Retinal pigment epithelial cell (primary cell): Measurements from ENCODE around the gene ARSK.
"Not testable (repeated sequence)": the region's sequence is repeated elsewhere in the genome, so short reads cannot be mapped to it uniquely, and the experiment has no call there.

Experiments used
- DNase-seq: peaks from one replicate; pipeline ENCODE4 v3.0.0-alpha.2; 2010; ENCODE audit warnings: low read depth
- H3K4me3 ChIP-seq: 2 replicates; pipeline ENCODE4 v1.5.1; 2011; ENCODE audit warnings: mild to moderate bottlenecking, low read length, control low read depth, moderate library complexity
- TF ChIP-seq, protein P1 (sequence below): conservative IDR thresholded peaks from 2 replicates; pipeline ENCODE4 v1.5.1; 2011; ENCODE audit warnings: low read depth, low read length, control low read depth, inconsistent platforms

Gene ARSK

DNA sequence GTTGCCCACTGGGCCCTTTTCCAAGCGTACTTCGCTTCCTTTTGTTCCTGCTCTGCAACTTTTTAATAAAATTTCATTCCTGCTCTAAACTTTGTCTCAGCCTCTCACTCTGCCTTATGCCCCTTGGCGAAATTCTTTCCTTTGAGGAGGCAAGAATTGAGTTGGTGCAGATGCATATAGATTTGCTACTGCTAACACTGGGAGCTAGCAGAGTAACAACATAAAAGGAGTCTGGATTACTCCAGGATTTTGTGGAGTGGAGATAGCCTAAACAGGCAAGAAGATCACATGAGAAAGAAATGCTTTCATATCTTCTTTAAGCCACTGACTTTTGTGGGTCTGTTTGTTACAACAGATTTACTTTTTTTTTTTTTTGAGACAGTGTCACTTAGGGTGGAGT is 78.8 kb downstream of the ARSK start:
- H3K4me3 ChIP-seq = no peak overlapping the region
- TF ChIP-seq, protein P1, sequence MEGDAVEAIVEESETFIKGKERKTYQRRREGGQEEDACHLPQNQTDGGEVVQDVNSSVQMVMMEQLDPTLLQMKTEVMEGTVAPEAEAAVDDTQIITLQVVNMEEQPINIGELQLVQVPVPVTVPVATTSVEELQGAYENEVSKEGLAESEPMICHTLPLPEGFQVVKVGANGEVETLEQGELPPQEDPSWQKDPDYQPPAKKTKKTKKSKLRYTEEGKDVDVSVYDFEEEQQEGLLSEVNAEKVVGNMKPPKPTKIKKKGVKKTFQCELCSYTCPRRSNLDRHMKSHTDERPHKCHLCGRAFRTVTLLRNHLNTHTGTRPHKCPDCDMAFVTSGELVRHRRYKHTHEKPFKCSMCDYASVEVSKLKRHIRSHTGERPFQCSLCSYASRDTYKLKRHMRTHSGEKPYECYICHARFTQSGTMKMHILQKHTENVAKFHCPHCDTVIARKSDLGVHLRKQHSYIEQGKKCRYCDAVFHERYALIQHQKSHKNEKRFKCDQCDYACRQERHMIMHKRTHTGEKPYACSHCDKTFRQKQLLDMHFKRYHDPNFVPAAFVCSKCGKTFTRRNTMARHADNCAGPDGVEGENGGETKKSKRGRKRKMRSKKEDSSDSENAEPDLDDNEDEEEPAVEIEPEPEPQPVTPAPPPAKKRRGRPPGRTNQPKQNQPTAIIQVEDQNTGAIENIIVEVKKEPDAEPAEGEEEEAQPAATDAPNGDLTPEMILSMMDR = no peak
- no peak for DNase-seq

- TF ChIP-seq, protein P1 = no peak
- DNase-seq = no peak
- no peak overlapping the region for H3K4me3 ChIP-seq
Measured at GRCh38 chr5:95634081-95634480, 79.2 kb downstream of the ARSK start.

DNA sequence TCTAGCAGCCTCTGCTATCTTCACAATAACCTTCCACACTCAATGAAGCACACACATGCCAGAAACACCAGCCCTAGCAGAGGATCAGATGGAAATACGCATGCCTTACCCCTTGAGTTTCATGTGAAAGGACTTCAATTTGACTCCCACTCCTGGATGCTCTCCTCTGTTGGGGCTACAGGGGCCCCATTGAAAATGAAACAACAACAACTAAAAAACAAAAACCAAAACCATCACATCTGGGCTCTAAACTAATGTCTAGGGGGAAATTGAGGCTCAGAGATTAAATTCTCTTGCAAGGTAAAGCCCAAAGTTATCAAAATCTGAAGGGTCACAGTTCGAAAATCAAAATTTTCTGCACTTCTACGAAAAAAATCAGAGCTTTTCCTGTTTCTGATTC is 83.7 kb downstream of the ARSK start:
- no peak overlapping the region for H3K4me3 ChIP-seq
- no peak for DNase-seq
- TF ChIP-seq, protein P1 = no peak

DNA sequence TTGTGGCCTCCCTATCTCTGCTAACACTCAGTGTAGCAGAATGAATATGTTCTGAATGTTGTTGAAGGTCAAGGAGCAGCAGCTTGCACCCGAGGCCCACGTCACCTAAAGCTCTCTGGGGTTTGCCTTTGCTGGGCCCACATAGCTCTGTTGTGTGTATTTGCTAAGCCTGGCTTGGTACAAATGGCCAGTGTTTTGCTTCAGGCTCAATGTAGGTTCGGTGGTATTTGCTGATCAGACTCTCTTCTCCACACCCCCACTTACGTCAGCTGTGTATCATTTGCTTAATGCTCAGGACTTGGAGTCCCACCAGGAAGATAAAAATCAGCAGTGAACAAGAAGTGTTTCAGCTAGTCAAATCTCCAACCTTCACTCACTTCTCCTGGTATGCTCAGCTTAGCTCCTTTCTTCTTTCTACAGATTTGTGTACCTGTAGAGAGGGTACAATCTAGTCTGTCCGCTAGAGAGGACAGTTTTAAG is 86.9 kb downstream of the ARSK start:
- TF ChIP-seq, protein P1 = no peak
- DNase-seq = no peak

DNA sequence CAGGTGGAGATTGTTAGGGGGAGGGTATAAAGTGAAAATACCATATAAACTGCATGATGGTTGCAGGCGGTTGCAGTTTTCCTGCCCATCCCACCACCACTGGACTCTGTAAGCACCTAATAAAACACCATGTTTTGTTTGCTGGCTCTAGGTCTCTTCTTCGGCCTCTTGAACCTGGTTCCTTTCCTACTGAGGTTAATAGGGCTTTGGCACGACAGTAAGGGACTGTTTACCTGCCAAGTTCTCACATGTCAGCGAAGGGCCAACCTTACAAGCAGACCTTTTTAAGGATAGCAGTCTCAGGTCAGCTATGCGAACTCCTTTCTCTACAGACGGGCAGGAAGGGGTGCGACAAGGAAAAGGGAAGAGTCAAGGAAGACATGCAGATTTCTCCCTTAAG is 88.3 kb downstream of the ARSK start:
- H3K4me3 ChIP-seq = no peak overlapping the region
- TF ChIP-seq, protein P1 = no peak
- DNase-seq = no peak

More for the DNA sequence above, 86.9 kb downstream of the ARSK start:
- no peak overlapping the region for H3K4me3 ChIP-seq

DNA sequence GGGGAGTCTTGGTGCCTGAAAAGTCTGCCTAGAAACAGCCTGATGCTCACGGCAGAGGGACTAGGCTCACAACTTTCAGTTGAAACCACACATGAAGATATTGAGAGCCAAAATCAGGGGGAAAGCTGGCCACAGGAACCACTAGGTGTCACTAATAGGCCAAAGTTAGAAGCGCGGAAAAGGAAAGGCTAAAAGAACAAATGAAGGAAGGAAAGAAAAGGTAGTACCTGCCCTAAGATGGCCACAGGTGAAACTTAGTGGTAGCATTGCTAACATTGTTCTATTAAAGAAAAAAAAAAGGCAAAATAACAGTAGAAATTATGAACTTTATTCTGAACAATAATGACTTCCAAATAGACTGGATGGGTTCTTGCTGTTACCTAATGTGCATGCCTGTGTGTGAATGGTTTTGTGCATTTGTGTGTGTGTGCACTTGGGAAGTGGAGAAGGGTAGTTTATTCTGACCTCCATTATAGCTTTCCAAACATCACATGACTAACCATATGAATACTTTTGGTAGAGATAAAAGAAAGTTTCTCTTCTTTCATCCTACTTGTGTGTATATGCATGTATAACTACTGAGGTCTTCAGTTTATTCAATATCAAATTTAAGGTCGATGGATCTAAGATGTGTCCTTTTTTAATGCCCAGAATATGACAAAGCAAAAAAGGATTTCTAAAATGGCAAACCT is 89.6 kb downstream of the ARSK start:
- TF ChIP-seq, protein P1 = peak; percentile 84
- DNase-seq = no peak
- H3K4me3 ChIP-seq = no peak overlapping the region

DNA sequence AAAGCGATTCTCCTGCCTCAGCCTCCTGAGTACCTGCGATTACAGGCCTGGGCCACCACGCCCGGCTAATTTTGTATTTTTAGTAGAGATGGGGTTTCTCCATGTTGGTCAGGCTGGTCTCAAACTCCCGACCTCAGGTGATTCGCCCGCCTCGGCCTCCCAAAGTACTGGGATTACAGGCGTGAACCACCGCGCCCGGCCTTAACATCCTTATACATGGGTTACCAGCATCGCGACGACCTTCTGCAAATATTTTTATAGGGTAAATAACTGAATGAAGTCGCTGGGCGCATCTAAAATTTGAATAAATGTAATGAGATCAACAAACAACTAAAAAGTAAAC is 91.3 kb downstream of the ARSK start:
- DNase-seq = not testable (repeated sequence)
- peak overlapping the region; percentile 66 for H3K4me3 ChIP-seq
